T-helper 2 cell treated with Interferon-gamma antibody and Interleukin-4, amounts not matched to agents 100 ng/mL and 5 ng/mL, for 36 hours (primary cell): Measurements from ENCODE around the gene COX5A. TPM values are rescaled to one million over a fixed set of nuclear protein-coding genes. Genes with fewer than 3 reads are reported as not detected.
"Not testable (repeated sequence)": the region's sequence is repeated elsewhere in the genome, so short reads cannot be mapped to it uniquely, and the experiment has no call there.

Experiments
- intact Hi-C: fragments of 100-400 bp; cut with micrococcal nuclease; formaldehyde crosslinking; loops from one replicate; pipeline ENCODE4 v1.15.1; 2023
- total RNA-seq: library from RNA; stranded (reverse); gene quantifications from 2 replicates; pipeline ENCODE4 v1.2.3, GENCODE V29; 2022

The COX5A gene
- total RNA-seq, 1 donor from 2014 or later = 287 TPM

DNA sequence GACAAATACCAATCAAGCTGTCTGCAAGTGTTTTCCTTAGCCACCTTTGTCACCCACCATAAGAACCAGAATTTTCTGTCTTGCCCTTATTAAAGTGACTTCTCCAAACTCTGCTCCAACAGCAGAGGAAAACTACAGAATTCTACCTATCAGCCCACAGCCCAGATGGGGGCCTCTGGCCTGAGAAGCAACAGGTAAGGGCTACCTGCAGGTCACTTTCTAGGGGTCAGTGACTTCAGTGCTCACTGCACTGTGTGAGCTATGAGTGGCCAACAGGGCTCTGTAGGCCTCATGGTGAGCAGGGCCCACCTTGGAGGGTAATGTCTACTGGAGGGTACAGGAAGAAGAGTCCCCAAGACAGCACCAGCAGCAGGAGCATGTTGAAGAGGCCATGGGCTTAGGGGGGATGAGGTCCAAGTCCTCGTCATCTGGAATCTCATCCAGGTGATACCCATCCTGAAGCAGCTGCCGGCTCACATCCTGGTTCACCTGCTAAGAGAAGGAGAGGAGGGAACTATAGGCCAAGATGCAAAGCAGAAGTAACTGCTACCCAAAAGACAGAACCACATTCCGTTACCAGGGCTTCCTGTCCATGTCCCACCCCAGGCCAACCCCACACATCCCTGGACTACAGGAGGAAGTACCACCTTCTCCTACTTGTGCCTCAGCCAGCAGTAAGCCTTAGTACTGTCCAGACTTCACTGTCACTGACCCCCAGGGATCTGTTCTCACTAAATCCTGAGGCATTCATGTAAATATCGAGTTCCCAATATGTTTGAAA, 35.4 kb downstream of the COX5A start:
- intact Hi-C loops = no loop called here

DNA sequence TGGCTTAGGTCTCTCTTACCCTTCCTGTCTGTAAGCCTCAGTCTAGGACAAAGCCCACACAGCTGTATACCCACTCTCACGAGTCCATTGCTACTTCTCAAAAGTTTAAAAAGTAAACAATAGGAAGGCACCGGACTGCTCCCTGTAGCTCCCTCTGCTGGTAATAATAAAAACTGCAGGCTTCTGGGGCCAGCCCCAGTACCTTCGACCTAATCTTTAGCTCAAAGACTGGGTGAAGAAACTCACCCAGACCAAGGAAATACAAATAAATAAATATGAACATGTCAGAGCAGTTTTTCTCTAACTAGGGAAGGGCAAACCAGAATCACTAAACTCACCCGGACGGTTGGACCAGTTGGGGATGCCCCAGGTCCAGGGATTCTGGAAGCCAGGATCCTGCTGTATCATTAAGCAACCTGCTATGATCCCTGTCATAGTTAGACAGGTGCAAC, 36.2 kb downstream of the COX5A start:
- intact Hi-C loops = no loop called here

DNA sequence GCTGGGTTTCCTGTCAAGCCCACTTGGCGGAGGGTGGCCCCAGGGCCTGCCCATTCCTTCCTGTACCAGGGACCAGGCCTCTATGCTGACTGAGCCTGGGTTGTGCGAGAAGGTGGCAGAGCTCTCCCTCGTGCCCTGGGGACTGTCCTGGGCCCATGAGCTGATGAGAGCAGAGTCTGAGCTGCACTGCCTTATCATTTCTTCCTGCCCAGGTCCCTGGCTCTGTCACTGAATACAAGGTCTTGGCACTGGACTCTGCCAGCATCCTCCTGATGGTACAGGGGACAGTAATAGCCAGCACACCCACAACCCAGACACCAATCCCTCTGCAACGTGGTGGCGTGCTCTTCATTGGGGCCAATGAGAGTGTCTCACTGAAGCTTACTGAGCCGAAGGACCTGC, 40.6 kb downstream of the COX5A start:
- intact Hi-C loops = no loop called here

DNA sequence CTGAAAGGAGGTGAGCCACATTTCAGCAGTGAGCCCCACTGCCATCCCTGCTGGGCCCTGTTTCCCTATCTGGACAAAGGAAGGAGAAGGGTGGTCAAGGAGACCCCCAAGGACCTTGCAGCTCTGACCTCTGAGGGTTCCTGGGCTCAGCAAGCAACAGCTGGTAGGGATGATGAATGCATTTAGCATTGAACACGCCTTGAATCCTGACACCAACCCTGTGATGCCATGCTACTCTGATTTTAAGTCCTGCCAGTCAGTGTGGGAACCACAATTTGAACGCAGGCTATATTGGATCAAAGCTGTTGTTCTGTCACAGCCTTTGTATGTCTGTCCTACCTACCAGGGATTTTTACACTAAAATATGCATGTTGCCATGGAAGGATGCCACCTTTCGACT, 41.6 kb downstream of the COX5A start:
- intact Hi-C loops = no loop called here

DNA sequence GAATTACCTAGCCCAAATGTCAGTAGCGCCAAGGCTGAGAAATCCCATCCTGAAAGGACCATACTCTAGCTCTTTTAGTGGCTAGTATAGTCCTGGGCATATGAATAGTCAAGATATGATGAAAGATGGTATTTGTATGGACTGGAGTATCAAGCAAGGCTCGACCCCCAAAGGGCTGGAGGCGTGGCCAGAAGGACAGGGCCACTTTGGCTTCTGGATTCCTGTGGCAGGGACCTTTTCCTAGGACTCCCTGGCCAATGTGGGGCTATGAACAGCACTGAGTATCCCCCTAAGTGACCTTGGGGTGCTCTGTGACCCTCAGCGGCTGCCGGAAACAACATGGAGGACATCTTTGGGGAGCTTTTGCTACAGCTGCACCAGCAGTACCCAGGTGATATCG, 42.0 kb downstream of the COX5A start:
- intact Hi-C loops = no loop called here

DNA sequence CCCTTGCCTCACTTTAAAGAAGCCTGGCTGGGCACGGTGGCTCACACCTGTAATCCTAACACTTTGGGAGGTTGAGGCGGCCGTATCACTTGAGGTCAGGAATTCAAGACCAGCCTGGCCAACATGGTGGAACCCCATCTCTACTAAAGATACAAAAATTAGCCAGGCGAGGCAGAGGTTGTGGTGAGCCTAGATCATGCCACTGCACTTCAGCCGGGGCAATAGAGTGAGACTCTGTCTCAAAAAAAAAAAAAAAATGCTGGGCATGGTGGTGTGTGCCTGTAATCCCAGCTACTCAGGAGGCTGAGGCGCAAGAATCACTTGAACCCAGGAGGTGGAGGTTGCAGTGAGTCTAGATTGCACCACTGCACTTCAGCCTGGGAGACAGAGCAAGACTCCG, 43.5 kb downstream of the COX5A start:
- intact Hi-C loops = not testable (repeated sequence)

DNA sequence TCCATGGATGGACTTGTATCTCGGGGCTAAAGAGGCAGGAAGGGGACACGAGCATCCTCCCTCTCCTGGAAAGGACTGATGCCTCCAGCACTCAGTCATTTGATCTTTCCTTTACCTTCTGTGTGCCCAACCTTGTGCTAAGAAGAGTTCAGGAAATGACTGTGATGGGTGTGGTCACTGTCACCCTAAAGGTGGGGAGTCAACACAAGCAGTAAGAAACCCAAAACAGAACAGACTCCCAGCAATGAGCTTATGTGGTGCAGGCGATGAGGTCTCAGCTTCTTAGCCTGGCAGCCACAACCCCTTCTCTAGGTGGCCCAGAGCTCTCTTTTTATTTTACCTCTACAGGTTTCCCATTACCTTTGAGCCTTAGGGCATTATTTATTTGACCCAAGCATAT, 44.2 kb downstream of the COX5A start:
- intact Hi-C loops = no loop called here

DNA sequence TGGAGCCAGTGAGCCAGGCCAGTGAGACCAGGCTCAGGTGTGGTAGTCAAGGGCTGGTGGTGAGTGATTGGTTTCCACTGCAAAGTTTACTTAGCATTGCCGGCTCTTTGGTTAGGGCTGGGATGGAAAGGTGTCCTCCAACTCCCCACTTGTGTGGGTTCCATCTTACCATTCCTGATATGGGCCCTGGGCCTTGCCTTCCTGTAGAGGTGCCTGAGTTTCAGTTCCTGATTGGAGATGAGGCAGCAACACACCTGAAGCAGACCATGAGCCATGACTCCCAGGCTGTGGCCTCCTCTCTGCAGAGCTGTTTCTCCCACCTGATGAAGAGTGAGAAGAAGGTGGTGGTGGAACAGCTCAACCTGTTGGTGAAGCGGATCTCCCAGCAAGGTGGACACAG, 44.9 kb downstream of the COX5A start:
- intact Hi-C loops = no loop called here

DNA sequence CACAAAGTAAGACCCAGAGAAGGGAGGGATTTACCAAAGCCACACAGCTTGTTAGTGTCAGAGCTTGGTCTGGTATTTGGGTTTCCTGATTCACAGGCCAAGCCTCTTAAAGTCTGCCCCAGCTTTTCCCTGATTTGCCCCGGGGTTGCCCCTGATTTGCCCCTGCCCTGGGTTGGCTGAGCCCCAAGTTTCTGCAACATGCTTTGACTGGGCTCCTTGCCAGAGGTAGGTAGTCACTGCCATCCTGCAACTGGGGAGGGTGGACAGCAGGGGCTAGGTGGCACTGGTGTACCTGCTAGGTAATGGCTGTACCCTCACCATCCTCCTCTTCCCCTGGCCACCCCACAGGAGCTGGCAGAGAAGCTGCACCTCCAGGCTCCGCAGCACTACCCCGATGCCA, 45.6 kb downstream of the COX5A start:
- intact Hi-C loops = no loop called here

DNA sequence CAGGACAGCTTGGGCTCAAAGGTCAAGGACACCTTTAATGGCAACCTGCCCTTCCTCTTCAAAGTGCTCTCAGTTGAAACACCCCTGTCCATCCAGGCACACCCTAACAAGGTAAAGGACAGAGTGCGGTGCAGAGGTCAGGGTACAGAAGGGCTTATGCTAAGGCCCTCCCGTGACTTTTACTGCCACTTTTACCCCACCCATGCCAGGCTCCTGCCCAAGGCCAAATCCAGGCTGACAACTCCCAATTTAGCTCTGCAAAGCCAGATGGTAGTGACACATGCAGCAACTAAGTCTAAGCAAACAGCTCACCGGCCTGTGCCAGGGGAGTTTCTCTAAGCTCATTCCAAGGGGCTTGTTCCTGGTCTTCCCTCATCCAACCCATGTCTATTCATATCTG, 46.4 kb downstream of the COX5A start:
- intact Hi-C loops = loop anchor here (2.0 kb wide), 1 partner anchor 15 kb away; the partner anchor contains the start of gene FAM219B

DNA sequence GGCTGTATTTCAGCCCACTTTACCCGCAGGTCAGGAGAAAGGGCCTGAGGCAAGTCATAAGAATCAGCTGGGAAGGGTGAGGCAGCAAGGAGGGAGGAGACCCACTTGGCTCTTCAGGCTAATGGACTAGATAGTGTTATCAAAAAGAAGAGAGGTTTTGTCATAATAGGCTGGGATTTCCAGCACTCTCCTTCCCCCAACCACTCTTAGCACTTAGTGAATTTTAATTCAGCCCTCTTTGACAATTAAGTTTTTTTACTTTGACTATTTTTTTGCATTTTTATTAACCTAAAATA, 47.3 kb downstream of the COX5A start:
- intact Hi-C loops = loop anchor here (1.0 to 2.0 kb wide), 2 partner anchors 16 to 17 kb away; partner anchors contain the start of genes FAM219B and SCAMP2

DNA sequence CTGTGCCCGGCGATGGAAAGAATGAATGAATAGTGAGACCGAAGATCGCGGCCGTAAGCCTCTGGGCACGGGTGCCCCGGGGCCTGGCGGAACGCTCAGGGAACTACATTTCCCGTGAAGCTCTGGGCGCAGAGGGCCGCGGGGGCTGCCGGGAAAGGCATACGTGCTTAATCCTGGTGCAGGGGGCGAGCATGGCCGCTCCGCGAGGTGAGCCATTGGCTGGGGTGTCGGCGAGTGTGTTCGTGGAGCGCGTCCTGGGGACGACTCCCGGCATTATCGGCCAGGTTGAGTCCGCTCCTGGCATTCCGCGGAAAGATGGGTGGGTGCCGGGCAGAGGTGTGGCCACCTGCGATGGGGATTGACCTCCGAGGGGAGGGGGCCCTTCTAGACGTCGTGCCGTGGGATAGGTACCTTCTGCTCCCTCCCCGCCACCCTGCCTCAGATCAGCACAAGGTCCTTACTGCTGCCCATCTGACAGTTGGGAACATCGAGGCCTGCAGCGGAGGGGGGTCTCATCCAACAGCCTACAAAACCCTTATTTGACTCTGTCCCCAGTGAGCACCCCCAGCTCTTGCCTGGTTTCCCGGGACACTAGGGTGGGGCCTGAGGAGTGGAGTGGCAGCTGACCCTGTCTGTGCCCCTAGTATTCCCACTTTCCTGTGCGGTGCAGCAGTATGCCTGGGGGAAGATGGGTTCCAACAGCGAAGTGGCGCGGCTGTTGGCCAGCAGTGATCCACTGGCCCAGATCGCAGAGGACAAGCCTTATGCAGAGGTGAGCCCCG, 47.8 kb downstream of the COX5A start, which contains the start of gene MPI:
Gene MPI, plus strand, starts transcription at position 160 of the 782 bp plus-strand sequence. Its CDS starts 32 bp downstream, at position 192.
- intact Hi-C loops = loop anchor here (1.0 to 2.0 kb wide), 2 partner anchors 17 kb away; partner anchors contain the start of genes FAM219B and SCAMP2

DNA sequence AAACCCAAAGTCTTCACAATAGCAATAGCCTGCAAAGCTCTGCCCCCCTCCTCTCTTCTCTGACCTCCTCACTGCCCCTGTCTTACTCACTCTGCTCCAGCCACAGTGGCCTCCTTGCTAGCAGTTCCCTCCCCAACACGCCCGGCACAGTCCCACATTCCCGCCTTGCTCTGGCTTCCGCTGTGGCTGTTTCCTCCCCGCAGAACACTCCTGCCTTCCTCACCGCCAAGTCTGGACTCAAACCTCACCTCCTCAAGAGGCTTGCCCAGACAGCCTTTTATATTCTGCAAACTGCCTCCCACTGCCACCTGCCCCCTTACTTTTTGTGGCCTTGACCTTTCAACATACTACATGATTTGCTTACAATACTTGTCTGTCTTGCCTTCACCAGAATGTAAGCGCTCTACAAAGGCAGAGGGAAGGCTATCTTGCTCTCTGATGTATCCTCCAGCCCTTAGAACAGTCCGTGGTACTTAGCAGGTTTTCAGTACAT, 48.4 kb downstream of the COX5A start:
- intact Hi-C loops = no loop called here

DNA sequence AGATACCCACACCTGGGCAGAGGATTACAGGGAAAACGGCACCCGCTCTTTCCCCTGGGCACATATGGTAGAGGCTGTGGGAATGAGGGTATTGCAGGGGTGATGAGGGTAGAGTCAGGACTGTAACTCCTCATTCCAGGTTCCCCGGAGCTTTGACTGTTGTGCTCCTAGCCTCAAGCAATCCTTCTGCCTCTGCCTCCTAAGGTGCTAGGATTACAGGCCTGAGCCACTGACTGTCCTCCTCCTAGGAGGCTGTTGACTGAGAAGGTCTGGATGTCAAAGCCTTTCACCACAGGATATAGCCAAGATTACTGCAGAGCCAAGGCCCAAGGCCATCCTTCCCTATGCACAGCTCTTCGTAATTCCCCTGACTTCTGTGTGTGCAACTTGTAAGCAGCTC, 49.2 kb downstream of the COX5A start:
- intact Hi-C loops = no loop called here

DNA sequence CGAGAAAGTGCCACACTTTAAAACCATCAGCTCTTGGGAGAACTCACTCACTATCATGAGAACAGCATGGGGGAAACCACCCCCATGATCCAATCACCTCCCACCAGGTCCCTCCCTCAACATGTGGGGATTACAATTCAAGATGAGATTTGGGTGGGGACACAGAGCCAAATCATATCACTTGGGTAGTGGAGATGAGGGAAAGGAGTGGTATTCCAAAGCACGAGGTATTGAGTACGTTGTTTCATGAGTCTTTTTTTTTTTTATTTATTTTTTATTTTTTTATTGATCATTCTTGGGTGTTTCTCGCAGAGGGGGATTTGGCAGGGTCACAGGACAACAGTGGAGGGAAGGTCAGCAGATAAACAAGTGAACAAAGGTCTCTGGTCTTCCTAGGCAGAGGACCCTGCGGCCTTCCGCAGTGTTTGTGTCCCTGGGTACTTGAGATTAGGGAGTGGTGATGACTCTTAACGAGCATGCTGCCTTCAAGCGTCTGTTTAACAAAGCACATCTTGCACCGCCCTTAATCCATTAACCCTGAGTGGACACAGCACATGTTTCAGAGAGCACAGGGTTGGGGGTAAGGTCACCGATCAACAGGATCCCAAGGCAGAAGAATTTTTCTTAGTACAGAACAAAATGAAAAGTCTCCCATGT, 50.2 kb downstream of the COX5A start:
- intact Hi-C loops = not testable (repeated sequence)

DNA sequence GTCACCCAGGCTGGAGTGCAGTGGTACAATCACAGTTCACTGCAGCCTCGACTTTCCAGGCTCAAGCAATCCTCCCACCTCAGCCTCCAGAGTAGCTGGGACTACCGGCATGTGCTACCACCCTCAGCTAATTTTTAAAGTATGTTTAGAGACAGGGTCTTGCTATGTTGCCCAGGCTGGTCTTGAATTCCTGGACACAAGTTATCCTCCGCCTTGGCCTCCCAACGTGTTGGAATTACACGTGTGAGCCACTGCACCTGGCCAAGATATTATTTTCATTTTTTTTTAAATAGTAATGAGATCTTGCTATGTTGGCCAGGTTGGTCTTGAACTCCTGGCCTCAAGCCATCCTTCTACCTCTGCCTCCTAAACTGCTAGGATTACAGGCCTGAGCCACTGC, 52.4 kb downstream of the COX5A start:
- intact Hi-C loops = no loop called here

DNA sequence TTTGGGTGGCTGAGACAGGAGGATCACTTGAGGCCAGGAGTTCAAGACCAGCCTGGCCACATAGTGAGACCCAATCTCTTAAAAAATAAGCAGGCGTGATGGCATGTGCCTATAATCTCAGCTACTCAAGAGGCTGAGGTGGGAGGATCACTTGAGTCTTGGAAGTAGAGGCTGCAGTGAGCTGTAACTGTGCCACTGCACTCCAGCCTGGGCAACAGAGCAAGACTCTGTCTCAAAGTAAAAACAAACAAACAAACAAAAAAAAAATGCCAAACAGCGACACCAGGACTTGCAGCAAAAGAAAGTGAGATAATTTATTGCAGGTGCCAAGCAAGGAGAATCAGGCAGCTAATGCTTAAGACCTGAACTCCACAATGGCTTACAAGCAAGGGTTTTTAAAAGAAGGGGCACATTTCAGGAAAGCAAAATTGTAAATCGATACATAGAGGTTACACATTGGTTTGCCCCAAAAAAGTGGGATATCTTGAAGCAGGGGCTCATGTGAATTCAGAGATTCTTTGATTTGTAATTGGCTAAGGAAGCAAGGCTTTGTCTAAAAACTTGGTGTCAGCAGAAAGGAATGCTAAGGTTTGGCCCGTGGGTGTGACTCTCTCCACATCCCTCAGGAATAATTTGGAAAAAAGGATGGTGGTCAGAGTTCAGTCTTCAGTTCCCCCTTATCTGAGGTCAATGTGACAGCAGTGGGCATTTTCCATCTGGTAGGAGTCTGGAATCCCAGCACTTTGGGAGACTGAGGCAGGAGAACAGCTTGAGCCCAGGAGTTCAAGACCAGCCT, 53.2 kb downstream of the COX5A start:
- intact Hi-C loops = no loop called here

DNA sequence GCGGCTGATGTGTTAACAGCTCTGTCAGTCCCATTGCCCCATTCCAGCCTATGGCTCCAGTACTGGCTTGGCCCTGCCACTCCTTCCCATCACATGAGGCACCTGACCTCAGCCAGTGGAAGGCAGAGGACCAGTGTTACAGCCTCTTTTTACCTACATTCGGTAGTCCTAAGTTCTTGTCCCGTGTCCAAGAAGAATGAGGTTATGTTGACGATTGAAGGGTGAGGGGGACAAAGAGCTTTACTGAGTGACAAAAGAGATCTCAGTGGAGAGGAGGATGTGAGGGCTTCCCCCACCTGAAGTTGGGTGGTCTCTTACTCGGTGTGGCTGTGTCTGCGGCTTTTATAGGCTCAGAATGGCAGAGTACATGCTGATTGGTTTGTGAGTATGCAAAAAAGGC, 55.3 kb downstream of the COX5A start:
- intact Hi-C loops = no loop called here

DNA sequence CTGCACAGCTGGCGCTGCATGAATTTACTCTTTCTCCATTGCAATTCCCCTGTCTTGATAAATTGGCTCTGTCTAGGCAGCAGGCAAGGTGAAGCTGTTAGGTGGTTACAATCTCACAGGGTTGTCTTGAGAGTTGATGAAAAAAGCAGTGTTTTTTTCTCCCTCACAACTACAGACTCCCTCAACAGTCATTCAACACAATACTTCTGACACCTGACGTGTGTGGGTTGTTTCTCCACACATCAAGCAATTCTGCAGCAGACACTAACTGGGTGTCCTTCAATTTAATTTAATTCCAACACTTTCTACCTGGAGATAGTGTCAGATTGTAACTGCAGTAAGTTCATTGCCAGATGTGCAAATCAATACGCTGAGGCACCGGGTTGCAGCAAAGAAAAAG, 59.6 kb downstream of the COX5A start:
- intact Hi-C loops = no loop called here

DNA sequence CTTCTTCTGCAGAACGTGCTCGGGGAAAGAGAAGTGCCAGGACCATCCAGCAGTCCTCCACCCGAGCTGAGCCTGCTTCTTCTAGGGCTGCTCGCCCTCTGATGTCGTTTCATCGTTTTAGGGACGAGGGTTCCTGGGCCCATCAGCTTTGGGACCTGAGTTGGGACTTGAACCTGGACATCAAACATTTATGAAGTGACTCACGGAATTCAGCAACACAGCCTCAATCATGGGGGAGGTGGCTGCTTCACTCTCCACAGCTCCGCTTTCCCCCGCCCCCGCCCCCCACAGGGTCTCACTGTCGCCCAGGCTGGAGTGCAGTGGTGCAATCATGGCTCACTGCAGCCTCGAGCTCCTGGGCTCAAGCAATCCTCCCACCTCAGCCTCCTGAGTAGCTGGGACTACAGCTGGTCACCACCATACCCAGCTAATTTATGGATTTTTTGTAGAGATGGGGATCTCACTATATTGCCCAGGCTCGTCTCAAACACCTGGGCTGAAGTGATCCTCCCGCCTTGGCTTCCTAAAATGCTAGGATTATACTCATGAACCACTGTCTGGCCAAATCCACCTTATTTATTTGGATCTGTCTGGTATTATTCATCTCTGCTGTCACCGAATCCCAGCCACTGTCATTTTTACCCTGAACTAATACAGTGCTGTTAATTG, 64.0 kb downstream of the COX5A start:
- intact Hi-C loops = loop anchor here (1.0 to 5.0 kb wide), 5 partner anchors 16 to 332 kb away; partner anchors contain the start of genes ARID3B, COX5A, FAM219B and MPI
